ENCODE results near the gene EXOC4. TPM values are rescaled to one million over a fixed set of nuclear protein-coding genes. Genes with fewer than 3 reads are reported as not detected.

Gene EXOC4
- total RNA-seq, 1 donor from 2014 or later = 145 TPM

- H3K4me3 Mint-ChIP-seq (ENCODE audit: low read depth) = no peak overlapping the region
- no peak overlapping the region for H3K27ac Mint-ChIP-seq
- H3K4me1 Mint-ChIP-seq (ENCODE audit: low read depth) = peaks cover 6% of the 10 kb centered on the region
- no peaks in the 10 kb centered on the region for H3K27me3 Mint-ChIP-seq
- no peak for DNase-seq (ENCODE audit: low spot score, unreplicated experiment)
- no peak for TF ChIP-seq CTCF (IDR thresholded peaks at IDR 0.05; ENCODE audit: unreplicated experiment)
- H3K36me3 Mint-ChIP-seq (ENCODE audit: insufficient read depth) = peaks cover 20% of the 10 kb centered on the region
- peaks cover 11% of the 10 kb centered on the region for H3K9me3 Mint-ChIP-seq (ENCODE audit: low read depth)
Observed at GRCh38 chr7:133948588-133948987, 695.7 kb downstream of the EXOC4 start.

- no peak for TF ChIP-seq CTCF (IDR thresholded peaks at IDR 0.05; ENCODE audit: unreplicated experiment)
- H3K4me3 Mint-ChIP-seq (ENCODE audit: low read depth) = no peak overlapping the region
- no peak for DNase-seq (ENCODE audit: low spot score, unreplicated experiment)
- H3K36me3 Mint-ChIP-seq (ENCODE audit: insufficient read depth) = peaks cover 22% of the 10 kb centered on the region
- no peaks in the 10 kb centered on the region for H3K27me3 Mint-ChIP-seq
- H3K4me1 Mint-ChIP-seq (ENCODE audit: low read depth) = peaks cover 6% of the 10 kb centered on the region
- H3K27ac Mint-ChIP-seq = no peak overlapping the region
- H3K9me3 Mint-ChIP-seq (ENCODE audit: low read depth) = peaks cover 9% of the 10 kb centered on the region
Observed at GRCh38 chr7:133950855-133951254, 698.0 kb downstream of the EXOC4 start.

- Mint-ChIP-seq H3K27ac (no peak overlapping the region), H3K4me3 (ENCODE audit: low read depth) (no peak overlapping the region), H3K9me3 (ENCODE audit: low read depth) (peaks cover 6% of the 10 kb centered on the region), H3K27me3 (no peaks in the 10 kb centered on the region), H3K4me1 (ENCODE audit: low read depth) (no peaks in the 10 kb centered on the region), H3K36me3 (ENCODE audit: insufficient read depth) (peaks cover 17% of the 10 kb centered on the region)
- TF ChIP-seq CTCF (IDR thresholded peaks at IDR 0.05; ENCODE audit: unreplicated experiment) = no peak
- DNase-seq (ENCODE audit: low spot score, unreplicated experiment) = no peak
Observed at GRCh38 chr7:133955208-133955607, 702.3 kb downstream of the EXOC4 start.

GRCh38 chr7:133957845-133958244, 705.0 kb downstream of the EXOC4 start:
- no peak for DNase-seq (ENCODE audit: low spot score, unreplicated experiment)
- no peaks in the 10 kb centered on the region for H3K27me3 Mint-ChIP-seq

DNA sequence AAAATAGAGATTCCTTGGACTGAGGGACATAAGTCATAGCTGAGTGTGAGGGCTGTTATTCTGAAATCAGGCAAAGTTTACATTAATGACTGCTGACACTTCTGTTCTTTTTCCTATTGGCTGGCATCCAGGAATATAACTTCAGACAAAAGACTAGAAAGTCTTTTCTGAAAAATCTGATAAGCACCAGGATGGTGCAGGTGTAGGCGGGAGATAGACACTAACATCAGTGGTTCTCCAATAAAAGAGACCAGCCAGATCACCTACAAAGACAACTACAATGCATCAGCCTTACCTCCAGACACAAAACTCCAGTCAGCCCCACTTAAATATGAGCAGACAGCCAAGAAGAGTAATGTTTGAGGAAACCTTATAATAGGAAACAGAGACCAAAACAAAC, 705.9 kb downstream of the EXOC4 start:
- no peak for DNase-seq (ENCODE audit: low spot score, unreplicated experiment)
- TF ChIP-seq CTCF (IDR thresholded peaks at IDR 0.05; ENCODE audit: unreplicated experiment) = no peak
- H3K27ac Mint-ChIP-seq = no peak overlapping the region
- no peaks in the 10 kb centered on the region for H3K27me3 Mint-ChIP-seq
- H3K9me3 Mint-ChIP-seq (ENCODE audit: low read depth) = no peaks in the 10 kb centered on the region
- H3K4me3 Mint-ChIP-seq (ENCODE audit: low read depth) = no peak overlapping the region
- no peaks in the 10 kb centered on the region for H3K4me1 Mint-ChIP-seq (ENCODE audit: low read depth)
- H3K36me3 Mint-ChIP-seq (ENCODE audit: insufficient read depth) = peaks cover 5% of the 10 kb centered on the region

More at GRCh38 chr7:133957845-133958244, 705.0 kb downstream of the EXOC4 start:
- Mint-ChIP-seq H3K27ac (no peak overlapping the region), H3K36me3 (ENCODE audit: insufficient read depth) (peaks cover 5% of the 10 kb centered on the region), H3K9me3 (ENCODE audit: low read depth) (peaks cover 1% of the 10 kb centered on the region), H3K4me3 (ENCODE audit: low read depth) (no peak overlapping the region), H3K4me1 (ENCODE audit: low read depth) (no peaks in the 10 kb centered on the region)
- TF ChIP-seq CTCF (IDR thresholded peaks at IDR 0.05; ENCODE audit: unreplicated experiment) = no peak

All from progenitor cell of endocrine pancreas (in vitro differentiated cells).